GM12878 (cell line): Measurements from ENCODE around the gene PLAC8L1. TPM values are rescaled to one million over a fixed set of nuclear protein-coding genes. Genes with fewer than 3 reads are reported as not detected.
"Not testable (repeated sequence)": the region's sequence is repeated elsewhere in the genome, so short reads cannot be mapped to it uniquely, and the experiment has no call there.

Experiments used
- ATAC-seq: fragments of 200-7000 bp; cut with Tn5 transposase; 3 replicates; pipeline ENCODE4 v1.9.1; 2020; ENCODE audit warnings: mild to moderate bottlenecking, moderate library complexity
- BruUV-seq: library from RNA; stranded (reverse); fragments of 400-500 nt; replicated peaks from 2 replicates; lab custom pipeline; 2021; lab: Mats Ljungman, UMichigan
- CTCF ChIA-PET: fragments of 300-600 bp; sonication (Branson Sonifier 250); formaldehyde crosslinking; extraction: SDS; loops from one replicate; lab custom pipeline; 2021; ENCODE audit warnings: inconsistent platforms; lab: Yijun Ruan, JAX
- POLR2A ChIA-PET: fragments of 350-600 bp; formaldehyde crosslinking; extraction: SDS; loops from one replicate; lab custom pipeline; 2021; ENCODE audit warnings: inconsistent platforms; lab: Charles Lee
- RAD21 ChIA-PET: fragments of 300-600 bp; sonication (Branson Sonifier 250); formaldehyde crosslinking; loops from one replicate; lab custom pipeline; 2023; ENCODE audit warnings: antibody characterized with exemption; ENCODE audit not compliant: unreplicated experiment; lab: Charles Lee
- SMC1A ChIA-PET: fragments of 300-600 bp; sonication (Branson Sonifier 250); formaldehyde crosslinking; loops from one replicate; lab custom pipeline; 2023; ENCODE audit not compliant: unreplicated experiment, uncharacterized antibody; lab: Charles Lee
- DNase-seq: peaks from one replicate; pipeline ENCODE4 v3.0.0-alpha.2; 2011; ENCODE audit warnings: low read depth, low spot score
- FAIRE-seq: peaks from 3 replicates; lab custom pipeline; 2011; peaks lifted over from hg19 to GRCh38; lab: Jason Lieb, UNC
- H2AFZ ChIP-seq: 2 replicates; pipeline ENCODE4 v1.6.0; 2011; ENCODE audit warnings: low read depth, low read length, control low read depth; ENCODE audit not compliant: control insufficient read depth
- H3K27ac ChIP-seq: 2 replicates; pipeline ENCODE4 v1.5.1; 2011; ENCODE audit warnings: control low read depth; ENCODE audit not compliant: control insufficient read depth, insufficient read depth
- H3K27me3 ChIP-seq, 2 experiments: replicated peaks in 1 of 2; 2 replicates each; pipeline versions ENCODE4 v1.6.0 to v1.6.1; 2011; ENCODE audit warnings: low read length in 1 of 2; ENCODE audit not compliant: control insufficient read depth in 2 of 2, insufficient read depth in 2 of 2
- H3K36me3 ChIP-seq, 2 experiments: 2 replicates each; pipeline ENCODE4 v1.5.1; 2011; ENCODE audit warnings: low read length in 1 of 2; ENCODE audit not compliant: control insufficient read depth in 2 of 2, insufficient read depth in 2 of 2
- H3K4me1 ChIP-seq: 2 replicates; pipeline ENCODE4 v1.6.1; 2011; ENCODE audit warnings: mild to moderate bottlenecking, low read length, moderate library complexity, mixed read lengths; ENCODE audit not compliant: control insufficient read depth, insufficient read depth
- H3K4me2 ChIP-seq: 2 replicates; pipeline ENCODE4 v1.6.0; 2011; ENCODE audit warnings: control low read depth; ENCODE audit not compliant: control insufficient read depth, insufficient read depth
- H3K4me3 ChIP-seq: fragments of 200-600 bp; sonication (generic); 2 replicates; pipeline ENCODE4 v1.5.1; 2016
- H3K79me2 ChIP-seq: 2 replicates; pipeline ENCODE4 v1.6.0; 2011; ENCODE audit warnings: low read length; ENCODE audit not compliant: control insufficient read depth, insufficient read depth
- H3K9ac ChIP-seq: 2 replicates; pipeline ENCODE4 v1.8.0; 2011; ENCODE audit warnings: low read length, control low read depth, mixed read lengths; ENCODE audit not compliant: control insufficient read depth, insufficient read depth
- H3K9me3 ChIP-seq: replicated peaks from 3 replicates; pipeline ENCODE4 v1.5.1; 2011; ENCODE audit warnings: mild to moderate bottlenecking, low read length; ENCODE audit not compliant: control insufficient read depth, insufficient read depth
- H4K20me1 ChIP-seq: 2 replicates; pipeline ENCODE4 v1.6.0; 2011; ENCODE audit not compliant: control insufficient read depth, insufficient read depth
- DPF2 ChIP-seq: fragments of 450-650 bp; IDR thresholded peaks from 2 replicates; pipeline ENCODE4 v1.6.1; 2017; ENCODE audit warnings: mild to moderate bottlenecking
- IRF4 ChIP-seq: IDR thresholded peaks from 2 replicates; pipeline ENCODE4 v1.6.1; 2011; ENCODE audit warnings: low read depth, low read length
- KLF5 ChIP-seq: fragments of 450-650 bp; IDR thresholded peaks from 2 replicates; pipeline ENCODE4 v1.6.1; 2014; ENCODE audit warnings: mild to moderate bottlenecking; ENCODE audit not compliant: partially characterized antibody
- WGBS: methylation state at CpG from one replicate; pipeline ENCODE4 v1.1.6; 2016; ENCODE audit warnings: low lambda C conversion rate; ENCODE audit not compliant: insufficient replicate concordance, insufficient coverage; ENCODE audit errors: missing lambda C conversion rate; 5-methylcytosine and 5-hydroxymethylcytosine counted together
- in situ Hi-C: fragments of 300-500 bp; cut with MboI; formaldehyde crosslinking; loops from 9 replicates; pipeline ENCODE4 v1.14.3; 2018; ENCODE audit warnings: mixed read lengths
- intact Hi-C: fragments of 100-400 bp; cut with micrococcal nuclease; formaldehyde crosslinking; loops from one replicate; pipeline ENCODE4 v1.14.2; 2022; ENCODE audit not compliant: unreplicated experiment
- polyA plus RNA-seq, 11 experiments: library from polyadenylated mRNA; depleted of rRNA in 4 of 11; unstranded in 6 of 11; stranded (reverse) in 5 of 11; fragments of >200 nt; fragmentation: Nextera tagmentation in 4 of 11; fragmentation: Illumina TruSeq in 1 of 11; extraction: Ambion mirVana in 4 of 11; extraction: Trizol in 1 of 11; gene quantifications; 1 replicate in 1 of 11; 2 replicates in 10 of 11; pipeline versions ENCODE4 v1.2.1 to v1.2.3, GENCODE V29; 2011 to 2016; ENCODE audit warnings: inconsistent platforms in 2 of 11, missing spikeins in 2 of 11, low read depth in 1 of 11
- total RNA-seq, 4 experiments: library from RNA; depleted of rRNA in 3 of 4; stranded (reverse); fragments of >200 nt in 3 of 4; fragmentation: Illumina TruSeq in 1 of 4; extraction: Trizol in 1 of 4; gene quantifications; 2 replicates each; pipeline versions ENCODE4 v1.2.1 to v1.2.3, GENCODE V29; 2013 to 2021

Gene PLAC8L1
- total and polyA plus RNA-seq, 10 of the 15 experiments (the other 5 are each of a cell fraction or from before 2014, with no cell fraction given) = 0.17 to 0.39 (median 0.24) TPM; not detected in 4

DNA sequence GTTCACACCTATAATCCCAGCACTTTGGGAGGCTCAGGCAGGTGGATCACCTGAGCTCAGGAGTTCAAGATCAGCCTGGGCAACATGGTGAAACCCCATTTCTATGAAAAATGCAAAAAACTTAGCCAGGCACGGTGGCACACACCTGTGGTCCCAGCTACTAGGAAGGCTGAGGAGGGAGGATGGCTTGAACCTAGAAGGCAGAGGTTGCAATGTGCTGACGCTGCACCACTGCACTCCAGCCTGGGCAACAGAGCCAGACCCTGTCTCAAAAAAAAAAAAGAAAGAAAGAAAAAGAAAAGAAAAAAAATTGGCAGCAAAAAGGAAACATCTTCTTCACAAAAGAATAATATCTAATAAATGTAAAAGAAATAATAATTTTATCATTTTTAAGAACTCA, 3.5 kb upstream of the PLAC8L1 start:
- DNase-seq, in situ Hi-C loops, RAD21 ChIA-PET, POLR2A ChIA-PET, H3K27ac ChIP-seq, ATAC-seq, H3K9ac ChIP-seq, H3K36me3 ChIP-seq, H3K4me2 ChIP-seq, H3K9me3 ChIP-seq, FAIRE-seq, BruUV-seq, H3K4me1 ChIP-seq, H4K20me1 ChIP-seq, H3K27me3 ChIP-seq, intact Hi-C loops, H2AFZ ChIP-seq, H3K79me2 ChIP-seq, H3K4me3 ChIP-seq: not testable (repeated sequence)
- ChIA-PET SMC1A (interaction anchor here (1.1 kb wide), 1 partner anchor 22 kb away, joined by 3 read pairs; no protein-coding TSS in a partner anchor), CTCF (interaction anchor here (1.3 kb wide), 1 partner anchor 11 kb away, joined by 4 read pairs; no protein-coding TSS in a partner anchor)
- WGBS = 55% methylated on average over 2 of the region's 2 CpGs

DNA sequence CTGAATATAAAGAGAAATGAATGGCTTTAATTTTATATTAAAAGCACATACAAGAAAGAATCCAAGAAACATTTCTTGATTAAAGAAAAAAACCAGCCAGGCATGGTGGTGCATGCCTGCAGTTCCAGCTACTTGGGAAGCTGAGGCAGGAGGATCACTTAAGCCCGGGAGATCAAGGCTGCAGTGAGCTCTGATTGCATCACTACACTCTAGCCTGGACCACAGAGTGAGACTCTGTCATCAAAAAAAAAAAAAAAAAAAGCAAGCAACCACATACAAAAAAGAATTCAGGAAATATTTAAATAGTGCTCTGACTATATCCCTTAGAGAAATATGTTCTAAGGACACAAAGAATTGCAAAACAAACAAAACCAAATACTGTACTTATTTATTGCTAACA, 2.5 kb upstream of the PLAC8L1 start:
- BruUV-seq = no TSS peak
- H3K4me1 ChIP-seq = no peaks in the 10 kb centered on the region
- DNase-seq (no peak), FAIRE-seq (no peak), ATAC-seq (no peak)
- no peaks in the 10 kb centered on the region for H3K27me3 ChIP-seq
- no peak overlapping the region for H3K9ac ChIP-seq
- no peak overlapping the region for H3K4me2 ChIP-seq
- no peaks in the 10 kb centered on the region for H3K9me3 ChIP-seq
- H3K36me3 ChIP-seq = peaks cover 0 to 3% of the 10 kb centered on the region in 2 experiments; a peak in 1 of 4 replicates
- no peak overlapping the region for H3K27ac ChIP-seq
- POLR2A ChIA-PET = interaction anchor here (0.6 kb wide), 1 partner anchor 23 kb away, joined by 8 read pairs; no protein-coding TSS in a partner anchor
- RAD21 ChIA-PET = no interaction called here
- no peak overlapping the region for H2AFZ ChIP-seq
- WGBS = 7% methylated on average over 1 of the region's 1 CpG
- intact Hi-C loops = no loop called here
- H3K4me3 ChIP-seq = no peak overlapping the region
- TF ChIP-seq KLF5 = no peak
- TF ChIP-seq DPF2 = no peak
- TF ChIP-seq IRF4 = no peak
- H4K20me1 ChIP-seq = no peaks in the 10 kb centered on the region
- CTCF ChIA-PET = no interaction called here
- in situ Hi-C loops = no loop called here
- H3K79me2 ChIP-seq = no peaks in the 10 kb centered on the region
- SMC1A ChIA-PET = no interaction called here
